IPS-18c (cell line): ENCODE results near the gene MAP3K4.

ENCODE experiments used
- H3K4me3 ChIP-seq: 2 replicates; pipeline ENCODE4 v1.7.0; 2013; ENCODE audit warnings: low read depth, mild to moderate bottlenecking, low read length, moderate library complexity; ENCODE audit not compliant: insufficient read depth
- H3K9me3 ChIP-seq: one replicate; pipeline ENCODE4 v1.6.1; 2013; ENCODE audit warnings: mild to moderate bottlenecking, low read length, moderate library complexity; ENCODE audit not compliant: control insufficient read depth, insufficient read depth

MAP3K4 gene

GRCh38 chr6:161138543-161139303 lies 147.2 kb downstream of the MAP3K4 start:
- H3K4me3 ChIP-seq: no peak overlapping the region
- H3K9me3 ChIP-seq: no peaks in the 10 kb centered on the region

- no peak overlapping the region for H3K4me3 ChIP-seq
- no peaks in the 10 kb centered on the region for H3K9me3 ChIP-seq
These were observed 147.8 kb downstream of the MAP3K4 start for GRCh38 chr6:161139304-161139765.

- Histone ChIP-seq H3K9me3 (no peaks in the 10 kb centered on the region), H3K4me3 (no peak overlapping the region)
These were observed 148.4 kb downstream of the MAP3K4 start for GRCh38 chr6:161139766-161140553.

GRCh38 chr6:161140554-161140875 lies 148.9 kb downstream of the MAP3K4 start:
- Histone ChIP-seq H3K9me3 (no peaks in the 10 kb centered on the region), H3K4me3 (no peak overlapping the region)

GRCh38 chr6:161141173-161141572 lies 149.6 kb downstream of the MAP3K4 start:
- H3K4me3 ChIP-seq: no peak overlapping the region
- no peaks in the 10 kb centered on the region for H3K9me3 ChIP-seq

GRCh38 chr6:161142957-161143296 lies 151.4 kb downstream of the MAP3K4 start:
- Histone ChIP-seq H3K9me3 (no peaks in the 10 kb centered on the region), H3K4me3 (no peak overlapping the region)

- Histone ChIP-seq H3K4me3 (no peak overlapping the region), H3K9me3 (no peaks in the 10 kb centered on the region)
These were observed 152.3 kb downstream of the MAP3K4 start for GRCh38 chr6:161143663-161144430.

GRCh38 chr6:161150136-161150535 lies 158.6 kb downstream of the MAP3K4 start:
- no peaks in the 10 kb centered on the region for H3K9me3 ChIP-seq

GRCh38 chr6:161150566-161150965 lies 159.0 kb downstream of the MAP3K4 start:
- Histone ChIP-seq H3K4me3 (no peak overlapping the region), H3K9me3 (no peaks in the 10 kb centered on the region)

More at GRCh38 chr6:161150136-161150535, 158.6 kb downstream of the MAP3K4 start:
- H3K4me3 ChIP-seq: no peak overlapping the region

- H3K9me3 ChIP-seq: no peaks in the 10 kb centered on the region
- H3K4me3 ChIP-seq: no peak overlapping the region
These were observed 159.6 kb downstream of the MAP3K4 start for GRCh38 chr6:161151059-161151645.

- H3K4me3 ChIP-seq: no peak overlapping the region
- H3K9me3 ChIP-seq: no peaks in the 10 kb centered on the region
These were observed 160.3 kb downstream of the MAP3K4 start for GRCh38 chr6:161151660-161152526.

- H3K4me3 ChIP-seq: no peak overlapping the region
- no peaks in the 10 kb centered on the region for H3K9me3 ChIP-seq
These were observed 160.9 kb downstream of the MAP3K4 start for GRCh38 chr6:161152527-161152862.

- Histone ChIP-seq H3K4me3 (no peak overlapping the region), H3K9me3 (no peaks in the 10 kb centered on the region)
These were observed 161.5 kb downstream of the MAP3K4 start for GRCh38 chr6:161152907-161153662.

GRCh38 chr6:161153725-161154124 lies 162.2 kb downstream of the MAP3K4 start:
- Histone ChIP-seq H3K9me3 (no peaks in the 10 kb centered on the region), H3K4me3 (no peak overlapping the region)

- Histone ChIP-seq H3K4me3 (no peak overlapping the region), H3K9me3 (no peaks in the 10 kb centered on the region)
These were observed 163.3 kb downstream of the MAP3K4 start for GRCh38 chr6:161154796-161155335.

- Histone ChIP-seq H3K9me3 (no peaks in the 10 kb centered on the region), H3K4me3 (no peak overlapping the region)
These were observed 169.6 kb downstream of the MAP3K4 start for GRCh38 chr6:161161121-161161520.
